Activated T-cell treated with anti-CD3 and anti-CD28 coated beads, Interleukin-2, amount 50 U/mL, for 24 hours (primary cell): ENCODE results near the gene POLN.
"Not testable (repeated sequence)": the region's sequence is repeated elsewhere in the genome, so short reads cannot be mapped to it uniquely, and the experiment has no call there.

Experiments
- DNase-seq: peaks from one replicate; pipeline ENCODE4 v3.0.0-alpha.2; 2020
- H3K27ac Mint-ChIP-seq: 2 replicates; pipeline ENCODE4 v1.8.0; 2020; ENCODE audit warnings: mild to moderate bottlenecking, mixed read lengths
- H3K27me3 Mint-ChIP-seq: 2 replicates; pipeline ENCODE4 v1.8.0; 2020; ENCODE audit warnings: mixed read lengths
- H3K36me3 Mint-ChIP-seq: 2 replicates; pipeline ENCODE4 v1.8.0; 2020; ENCODE audit warnings: low read depth, mixed read lengths
- H3K4me1 Mint-ChIP-seq: 2 replicates; pipeline ENCODE4 v1.8.0; 2020; ENCODE audit warnings: low read depth, mixed read lengths
- H3K4me3 Mint-ChIP-seq: 2 replicates; pipeline ENCODE4 v1.8.0; 2020; ENCODE audit warnings: mild to moderate bottlenecking, moderate library complexity, mixed read lengths
- H3K9me3 Mint-ChIP-seq: 2 replicates; pipeline ENCODE4 v1.8.0; 2020; ENCODE audit warnings: mixed read lengths

The POLN gene

GRCh38 chr4:2281575-2282343 lies 39.8 kb upstream of the POLN start:
- Mint-ChIP-seq H3K27me3 (no peaks in the 10 kb centered on the region), H3K4me1 (peaks cover 50% of the 10 kb centered on the region), H3K9me3 (no peaks in the 10 kb centered on the region), H3K36me3 (no peaks in the 10 kb centered on the region), H3K27ac (peak overlapping the region; percentile 95), H3K4me3 (peak overlapping the region; percentile 41)
- peak; percentile 75 for DNase-seq

GRCh38 chr4:2280531-2281300 lies 38.8 kb upstream of the POLN start:
- H3K36me3 Mint-ChIP-seq = no peaks in the 10 kb centered on the region
- no peaks in the 10 kb centered on the region for H3K9me3 Mint-ChIP-seq
- DNase-seq = no peak
- no peaks in the 10 kb centered on the region for H3K27me3 Mint-ChIP-seq
- H3K4me3 Mint-ChIP-seq = no peak overlapping the region
- peaks cover 48% of the 10 kb centered on the region for H3K4me1 Mint-ChIP-seq
- peak overlapping the region; percentile 95 for H3K27ac Mint-ChIP-seq

GRCh38 chr4:2277956-2278355 lies 36.0 kb upstream of the POLN start:
- no peaks in the 10 kb centered on the region for H3K36me3 Mint-ChIP-seq
- no peaks in the 10 kb centered on the region for H3K9me3 Mint-ChIP-seq
- no peak overlapping the region for H3K4me3 Mint-ChIP-seq
- peaks cover 26% of the 10 kb centered on the region for H3K4me1 Mint-ChIP-seq
- H3K27ac Mint-ChIP-seq = no peak overlapping the region
- no peak for DNase-seq
- H3K27me3 Mint-ChIP-seq = no peaks in the 10 kb centered on the region

- H3K9me3 Mint-ChIP-seq = no peaks in the 10 kb centered on the region
- no peak overlapping the region for H3K27ac Mint-ChIP-seq
- no peak overlapping the region for H3K4me3 Mint-ChIP-seq
- DNase-seq = no peak
- H3K36me3 Mint-ChIP-seq = peaks cover 2% of the 10 kb centered on the region
- no peaks in the 10 kb centered on the region for H3K27me3 Mint-ChIP-seq
- H3K4me1 Mint-ChIP-seq = peaks cover 14% of the 10 kb centered on the region
Measured at GRCh38 chr4:2276581-2277325, 34.8 kb upstream of the POLN start.

GRCh38 chr4:2275546-2276251 lies 33.8 kb upstream of the POLN start:
- no peak overlapping the region for H3K4me3 Mint-ChIP-seq
- no peaks in the 10 kb centered on the region for H3K27me3 Mint-ChIP-seq
- H3K27ac Mint-ChIP-seq = no peak overlapping the region
- no peaks in the 10 kb centered on the region for H3K9me3 Mint-ChIP-seq
- no peak for DNase-seq
- H3K4me1 Mint-ChIP-seq = peaks cover 3% of the 10 kb centered on the region
- peaks cover 2% of the 10 kb centered on the region for H3K36me3 Mint-ChIP-seq

GRCh38 chr4:2275044-2275397 lies 33.1 kb upstream of the POLN start:
- not testable (repeated sequence) for H3K4me3 Mint-ChIP-seq, H3K36me3 Mint-ChIP-seq, H3K9me3 Mint-ChIP-seq, H3K27me3 Mint-ChIP-seq, H3K27ac Mint-ChIP-seq, DNase-seq, H3K4me1 Mint-ChIP-seq

GRCh38 chr4:2274320-2275043 lies 32.6 kb upstream of the POLN start:
- Mint-ChIP-seq H3K36me3 (peaks cover 2% of the 10 kb centered on the region), H3K4me1 (no peaks in the 10 kb centered on the region), H3K27ac (no peak overlapping the region), H3K4me3 (no peak overlapping the region), H3K9me3 (no peaks in the 10 kb centered on the region), H3K27me3 (no peaks in the 10 kb centered on the region)
- no peak for DNase-seq

GRCh38 chr4:2273657-2274319 lies 31.9 kb upstream of the POLN start:
- Mint-ChIP-seq H3K4me3 (no peak overlapping the region), H3K27ac (no peak overlapping the region), H3K27me3 (no peaks in the 10 kb centered on the region), H3K4me1 (no peaks in the 10 kb centered on the region), H3K36me3 (peaks cover 2% of the 10 kb centered on the region), H3K9me3 (no peaks in the 10 kb centered on the region)
- no peak for DNase-seq

- H3K27me3 Mint-ChIP-seq = no peaks in the 10 kb centered on the region
- no peak for DNase-seq
- no peaks in the 10 kb centered on the region for H3K4me1 Mint-ChIP-seq
- no peaks in the 10 kb centered on the region for H3K9me3 Mint-ChIP-seq
- H3K4me3 Mint-ChIP-seq = no peak overlapping the region
- no peak overlapping the region for H3K27ac Mint-ChIP-seq
- peaks cover 2% of the 10 kb centered on the region for H3K36me3 Mint-ChIP-seq
Measured at GRCh38 chr4:2273221-2273620, 31.3 kb upstream of the POLN start.

- DNase-seq = no peak
- Mint-ChIP-seq H3K27me3 (no peaks in the 10 kb centered on the region), H3K36me3 (peaks cover 2% of the 10 kb centered on the region), H3K27ac (no peak overlapping the region), H3K4me1 (no peaks in the 10 kb centered on the region), H3K9me3 (no peaks in the 10 kb centered on the region), H3K4me3 (no peak overlapping the region)
Measured at GRCh38 chr4:2272828-2273120, 30.9 kb upstream of the POLN start.

- Mint-ChIP-seq H3K36me3 (peaks cover 2% of the 10 kb centered on the region), H3K4me1 (no peaks in the 10 kb centered on the region), H3K9me3 (no peaks in the 10 kb centered on the region), H3K27me3 (no peaks in the 10 kb centered on the region), H3K4me3 (no peak overlapping the region), H3K27ac (no peak overlapping the region)
- no peak for DNase-seq
Measured at GRCh38 chr4:2272026-2272827, 30.3 kb upstream of the POLN start.

- Mint-ChIP-seq H3K9me3 (no peaks in the 10 kb centered on the region), H3K27ac (no peak overlapping the region), H3K27me3 (no peaks in the 10 kb centered on the region), H3K36me3 (peaks cover 2% of the 10 kb centered on the region), H3K4me3 (no peak overlapping the region), H3K4me1 (no peaks in the 10 kb centered on the region)
- DNase-seq = no peak
Measured at GRCh38 chr4:2271279-2272025, 29.5 kb upstream of the POLN start.
